SHP77 (cell line): ENCODE results near the gene CFAP20DC.
"Not testable (repeated sequence)": the region's sequence is repeated elsewhere in the genome, so short reads cannot be mapped to it uniquely, and the experiment has no call there.

Experiments
- DNase-seq, 2 experiments: peaks; one replicate each; lab custom pipeline; 2025; lab: John Stamatoyannopoulos, UW

CFAP20DC gene

DNA sequence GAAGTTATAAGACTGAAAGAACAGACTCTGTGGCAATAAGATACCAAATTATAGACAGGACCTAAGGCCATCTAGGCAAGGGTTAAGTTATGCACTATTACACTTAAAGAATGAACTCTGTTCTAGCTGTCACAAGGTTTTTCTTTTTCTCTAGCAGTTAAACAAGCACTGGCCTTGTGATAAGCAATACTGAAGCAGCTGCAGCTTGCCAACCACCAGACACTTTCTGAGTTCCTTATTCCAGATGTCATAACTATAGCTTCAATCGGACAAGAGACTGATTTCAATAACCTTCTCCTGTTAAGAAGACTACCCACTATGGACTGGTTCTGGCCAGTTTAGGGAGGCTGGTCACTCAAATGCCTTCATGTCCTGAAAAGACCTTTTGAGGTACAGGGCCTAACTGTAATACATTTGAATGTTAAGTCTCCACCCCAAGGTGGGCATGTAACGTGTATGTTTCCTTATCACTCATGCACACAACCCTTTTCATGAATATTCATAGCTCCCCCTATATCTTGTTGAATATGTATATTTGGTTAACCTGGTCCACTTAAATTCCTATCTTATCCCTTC, 85.8 kb downstream of the CFAP20DC start:
- no peak for DNase-seq

DNA sequence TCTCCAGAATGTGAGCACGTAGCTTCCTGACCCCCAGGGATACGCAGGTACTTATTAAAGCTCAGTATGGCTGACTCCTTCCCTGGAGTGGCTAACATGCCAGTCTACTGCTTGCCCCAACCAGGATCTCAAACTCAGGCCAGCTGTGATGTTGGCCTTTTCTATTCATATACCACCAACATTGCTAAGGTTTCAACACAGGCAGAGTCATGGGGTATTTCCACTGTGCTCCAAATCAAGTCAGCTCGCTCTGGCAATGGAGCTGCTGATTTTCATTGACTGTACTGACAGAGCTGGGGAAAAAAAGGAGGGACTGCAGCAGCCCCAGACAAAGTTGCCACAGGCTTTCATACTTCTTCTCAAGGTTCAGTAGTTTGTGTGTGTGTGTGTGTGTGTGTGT, 87.0 kb downstream of the CFAP20DC start:
- no peak for DNase-seq

DNA sequence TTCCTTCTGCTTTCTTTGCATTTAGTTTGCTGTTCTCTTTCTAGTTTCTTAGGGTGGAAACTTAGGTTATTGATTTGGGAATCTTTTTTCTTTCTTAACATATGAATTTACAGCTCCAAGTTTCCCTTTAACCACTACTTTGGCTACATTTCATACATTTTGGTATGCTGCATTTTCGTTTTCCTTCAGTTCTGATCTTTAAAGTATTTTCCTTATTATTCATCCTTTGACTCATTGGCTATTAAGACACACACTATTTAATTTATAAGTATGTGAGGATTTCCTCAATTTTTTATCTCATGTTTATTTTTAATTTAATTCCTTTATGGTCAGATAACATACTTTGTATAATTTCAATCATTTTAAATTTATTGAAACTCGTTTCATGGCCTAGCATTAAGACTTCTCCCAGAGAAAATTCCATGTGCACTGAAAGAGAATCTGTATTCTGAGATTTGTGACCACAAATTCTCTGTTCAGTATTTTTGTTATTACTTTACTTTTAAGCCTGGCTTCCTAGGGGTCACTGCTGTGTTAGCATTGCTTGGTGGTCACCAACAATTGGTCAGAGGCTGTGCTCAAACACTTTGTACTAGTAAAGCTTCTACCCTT, 87.7 kb downstream of the CFAP20DC start:
- no peak for DNase-seq

DNA sequence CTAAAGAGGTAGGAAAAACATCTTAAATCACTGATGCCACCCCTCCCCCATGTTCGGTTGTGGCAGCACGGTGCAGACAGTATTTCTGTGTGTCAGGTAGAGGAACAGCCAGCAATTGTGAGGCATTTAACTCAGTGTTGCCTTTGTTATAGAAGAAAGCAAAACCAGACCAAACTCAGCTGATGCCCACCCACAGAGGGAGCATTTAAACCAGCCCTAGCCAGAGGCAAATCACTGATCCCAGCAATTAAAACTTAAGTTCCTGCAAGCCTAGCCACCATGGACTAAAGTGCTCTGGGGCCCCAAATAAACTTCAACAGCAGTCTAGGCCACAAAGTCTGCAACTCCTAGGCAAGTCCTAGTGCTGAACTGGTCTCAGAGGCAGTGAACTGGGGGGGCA, 94.5 kb downstream of the CFAP20DC start:
- DNase-seq, result no peak

DNA sequence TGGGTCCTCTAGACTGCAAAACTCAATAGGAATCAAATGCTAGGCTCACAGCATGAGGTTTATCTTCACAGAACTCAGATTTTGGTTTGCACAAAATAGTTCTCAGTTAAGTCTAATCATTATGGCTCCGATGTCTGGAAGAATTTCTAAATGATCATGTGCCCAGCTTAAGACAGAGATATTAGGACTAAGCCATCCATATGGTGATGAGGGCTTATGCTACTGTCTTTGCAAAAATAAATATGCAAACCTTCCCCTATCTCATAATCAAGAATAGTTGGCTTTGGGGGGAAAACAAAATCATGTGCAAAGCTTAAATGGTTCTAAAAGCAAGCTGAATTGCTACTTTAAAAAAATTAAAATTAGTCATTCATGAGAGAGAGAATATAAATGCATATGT, 96.5 kb downstream of the CFAP20DC start:
- no peak for DNase-seq

DNA sequence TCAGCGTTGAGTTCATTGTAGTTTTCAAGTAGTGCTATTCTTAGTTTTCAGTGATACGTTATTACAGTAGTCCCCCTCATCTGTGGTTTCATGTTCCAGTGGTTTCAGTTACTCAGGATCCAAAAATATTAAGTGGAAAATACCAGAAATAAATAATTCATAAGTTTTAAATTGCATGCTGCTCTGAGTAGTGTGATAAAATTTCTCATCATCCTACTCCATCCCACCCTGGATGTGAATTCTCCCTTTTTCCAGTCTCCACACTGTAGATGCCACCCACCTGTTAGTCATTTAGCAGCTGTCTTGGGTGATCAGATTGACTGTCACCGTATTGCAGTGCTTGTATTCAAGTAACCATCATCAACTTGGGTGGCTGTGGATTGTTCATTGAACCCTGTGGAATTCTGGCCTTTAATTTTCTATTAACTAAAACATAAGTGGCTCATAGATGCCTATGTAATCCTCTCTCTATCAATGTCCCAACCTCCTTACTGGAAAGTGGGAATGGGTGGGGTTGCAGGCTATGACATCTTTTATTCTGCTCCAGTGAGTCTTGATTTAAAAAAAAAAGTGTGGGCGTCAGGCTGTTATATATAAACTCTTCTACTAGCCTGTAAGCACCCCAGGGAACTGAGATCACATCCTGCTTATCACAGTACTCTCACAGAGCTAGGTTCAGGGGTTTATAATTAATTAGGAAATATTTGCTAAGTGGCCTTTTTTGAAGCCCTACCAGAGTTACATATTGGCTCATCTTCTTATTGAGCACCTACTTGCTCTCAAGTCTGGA, 97.5 kb downstream of the CFAP20DC start:
- DNase-seq, result no peak

DNA sequence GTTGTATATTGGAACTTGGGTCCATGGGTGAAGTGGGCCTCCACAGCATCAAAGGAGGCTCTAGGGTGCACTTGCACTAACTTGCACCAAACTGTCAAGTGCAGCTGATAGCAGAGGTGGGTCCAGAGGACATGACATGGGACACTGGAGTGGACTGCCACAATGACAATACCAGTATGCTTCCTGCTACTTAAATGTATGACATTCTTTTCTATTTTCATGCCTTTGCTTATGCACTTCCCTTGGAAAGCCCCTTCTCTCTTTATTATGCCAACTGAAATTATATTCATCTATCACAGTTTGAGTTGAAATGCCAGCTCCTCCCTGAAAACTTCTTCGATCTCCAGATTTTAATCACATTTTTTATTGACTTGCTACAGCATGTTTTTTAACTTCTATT, 101.8 kb downstream of the CFAP20DC start:
- no peak for DNase-seq

DNA sequence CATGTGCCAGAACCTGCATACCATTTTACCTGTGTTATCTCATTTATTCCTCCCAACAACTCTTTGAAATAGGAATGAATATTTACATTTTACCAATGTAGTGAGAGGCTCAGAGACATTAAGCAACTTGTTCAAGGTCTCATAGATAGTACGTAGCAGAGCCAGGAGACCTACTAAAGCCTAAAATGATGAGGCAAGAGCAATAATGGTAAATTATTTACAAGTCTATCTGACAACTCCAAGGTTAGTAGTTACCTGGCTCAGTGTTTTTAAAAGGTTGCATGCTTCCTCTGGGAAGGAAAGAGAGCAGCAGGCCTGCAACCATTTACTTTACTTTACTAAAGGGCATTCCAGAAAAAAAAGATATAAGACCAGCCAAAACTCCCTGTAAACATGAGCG, 103.0 kb downstream of the CFAP20DC start:
- DNase-seq, result no peak

DNA sequence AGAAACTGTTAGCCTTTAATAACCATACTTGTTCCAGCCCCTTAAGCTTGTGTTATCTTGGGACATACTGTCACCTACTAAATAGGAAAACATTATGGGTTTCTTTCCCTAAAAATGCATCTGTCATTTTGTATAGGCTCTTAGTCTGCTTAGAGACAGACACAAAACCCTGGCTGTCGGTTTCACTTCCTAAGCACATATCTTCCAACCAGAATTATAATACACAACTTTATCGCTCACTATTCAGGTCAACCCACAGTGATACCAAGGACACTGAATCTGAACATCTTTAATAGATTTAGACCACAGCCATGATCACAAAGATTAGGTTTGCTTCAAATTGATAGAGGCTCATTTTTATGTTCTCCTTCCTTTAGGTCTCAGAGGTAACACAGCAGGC, 111.8 kb downstream of the CFAP20DC start:
- no peak for DNase-seq

DNA sequence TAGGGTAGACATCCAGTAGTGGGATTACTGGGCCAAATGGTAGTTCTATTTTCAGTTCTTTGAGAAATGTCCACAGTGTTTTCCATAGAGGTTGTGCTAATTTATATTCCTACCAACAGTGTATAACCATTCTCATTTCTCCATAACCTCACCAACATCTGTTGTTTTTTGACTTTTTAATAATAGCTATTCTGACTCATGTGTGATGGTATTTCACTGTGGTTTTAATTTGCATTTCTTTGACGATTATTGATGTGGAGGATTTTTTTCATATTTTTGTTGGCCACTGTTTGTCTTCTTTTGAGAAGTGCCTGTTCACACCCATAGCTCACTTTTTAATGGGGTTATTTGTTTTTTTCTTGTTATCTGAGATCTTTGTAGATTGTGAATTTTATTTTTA, 125.2 kb downstream of the CFAP20DC start:
- DNase-seq, result no peak

DNA sequence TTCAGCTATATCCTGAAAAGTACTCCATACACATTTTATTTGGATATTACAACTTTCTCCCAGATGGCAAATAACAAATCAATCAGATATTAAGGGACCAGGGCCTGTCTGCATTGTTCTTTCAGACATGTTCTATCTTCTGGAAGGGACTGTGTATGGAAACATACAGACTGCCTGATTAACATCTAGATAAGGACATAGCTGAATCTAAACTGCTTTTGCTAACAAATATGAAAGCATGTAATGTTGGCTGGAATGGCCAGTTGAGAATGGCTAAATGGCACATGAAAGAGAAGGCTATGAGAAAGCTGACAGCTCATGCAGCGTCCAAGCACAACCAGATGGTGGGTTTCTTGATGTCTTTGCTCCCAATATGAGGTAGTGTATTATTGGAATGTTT, 149.4 kb downstream of the CFAP20DC start:
- DNase-seq, result no peak

DNA sequence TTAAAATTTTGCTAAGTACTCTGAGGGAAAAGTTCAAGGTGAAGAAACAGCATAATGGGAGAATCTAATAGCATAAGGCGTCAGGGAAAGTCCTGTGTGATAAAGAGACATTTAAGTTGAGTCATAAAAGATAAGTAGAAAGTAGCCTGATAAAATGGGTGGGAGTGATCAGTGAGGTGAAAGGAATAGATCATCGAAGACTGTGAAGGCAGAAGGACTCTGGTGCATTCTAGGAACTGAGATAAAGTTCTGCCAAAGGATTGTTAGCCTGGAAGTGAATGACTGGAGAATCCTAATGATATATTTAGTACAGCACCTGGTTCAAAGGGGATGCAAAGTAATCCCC, 149.9 kb downstream of the CFAP20DC start:
- no peak for DNase-seq

DNA sequence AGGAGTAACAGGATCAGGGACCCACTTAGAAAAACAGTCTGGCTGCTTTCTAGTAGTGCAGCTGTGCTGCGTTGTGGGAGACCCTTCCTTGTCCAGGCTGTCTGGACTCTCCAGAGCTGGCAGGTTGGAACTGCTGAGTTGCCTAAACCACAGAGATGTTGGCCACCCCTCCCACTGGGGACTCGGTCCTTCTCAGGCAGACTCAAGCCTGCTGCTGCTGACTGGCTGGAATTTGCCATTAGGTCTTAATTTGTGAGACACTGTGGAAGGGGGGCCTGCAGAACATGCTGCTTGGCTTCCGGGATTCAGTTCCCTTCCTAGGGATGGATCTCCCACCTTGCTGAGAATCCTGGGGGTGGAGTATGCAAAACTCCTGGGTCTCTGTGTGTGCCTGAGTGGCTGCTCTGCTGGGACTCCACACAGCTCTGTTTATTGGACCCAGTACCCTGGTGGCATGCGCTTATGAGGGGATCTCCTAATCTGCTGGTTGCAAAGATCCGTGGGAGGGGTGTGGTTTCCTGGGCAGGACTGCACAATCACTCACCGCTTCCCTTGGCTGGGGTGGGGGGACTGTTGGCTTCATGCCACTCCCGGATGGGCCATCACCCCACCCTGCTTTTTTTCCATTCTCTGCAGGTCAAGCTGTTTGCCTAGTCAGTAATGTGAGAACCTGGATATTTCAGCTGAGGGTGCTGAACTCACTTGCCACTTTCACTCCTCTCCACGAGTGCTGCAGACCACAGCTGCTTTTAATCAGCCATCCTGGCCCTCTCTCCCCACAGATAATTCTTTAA, 150.5 kb downstream of the CFAP20DC start:
- DNase-seq, result no peak

DNA sequence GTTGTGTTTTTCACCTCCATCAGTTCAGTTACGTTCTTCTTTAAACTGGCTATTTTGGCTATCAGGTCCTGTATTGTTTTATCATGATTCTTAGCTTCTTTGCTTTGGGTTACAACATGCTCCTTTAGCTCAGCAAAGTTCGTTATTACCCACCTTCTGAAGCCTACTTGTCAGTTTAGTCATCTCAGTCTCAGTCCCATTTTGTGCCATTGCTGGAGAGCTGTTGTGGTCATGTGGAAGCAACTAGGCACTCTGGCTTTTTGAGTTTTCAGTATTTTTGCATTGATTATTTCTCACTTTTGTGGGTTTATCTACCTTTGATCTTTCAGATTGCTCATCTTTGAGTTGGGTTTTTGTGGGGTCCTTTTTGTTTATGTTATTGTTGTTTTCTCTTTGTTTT, 151.3 kb downstream of the CFAP20DC start:
- no peak for DNase-seq

DNA sequence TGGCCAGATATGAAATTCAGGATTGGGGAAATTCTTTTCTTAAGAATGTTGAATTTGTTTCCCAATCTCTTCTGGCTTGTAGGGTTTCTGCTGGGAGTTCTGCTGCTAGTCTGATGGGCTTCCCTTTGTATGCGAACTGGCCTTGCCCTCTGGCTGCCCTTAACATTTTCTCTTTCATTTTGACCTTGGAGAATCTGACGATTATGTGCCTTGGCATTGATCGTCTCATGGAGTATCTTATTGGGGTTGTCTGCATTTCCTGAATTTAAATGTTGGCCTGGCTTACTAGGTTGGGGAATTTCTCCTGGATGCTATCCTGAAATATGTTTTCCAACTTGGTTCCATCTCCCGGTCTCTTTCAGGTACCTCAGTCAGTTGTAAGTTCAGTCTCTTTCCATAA, 152.2 kb downstream of the CFAP20DC start:
- no peak for DNase-seq

DNA sequence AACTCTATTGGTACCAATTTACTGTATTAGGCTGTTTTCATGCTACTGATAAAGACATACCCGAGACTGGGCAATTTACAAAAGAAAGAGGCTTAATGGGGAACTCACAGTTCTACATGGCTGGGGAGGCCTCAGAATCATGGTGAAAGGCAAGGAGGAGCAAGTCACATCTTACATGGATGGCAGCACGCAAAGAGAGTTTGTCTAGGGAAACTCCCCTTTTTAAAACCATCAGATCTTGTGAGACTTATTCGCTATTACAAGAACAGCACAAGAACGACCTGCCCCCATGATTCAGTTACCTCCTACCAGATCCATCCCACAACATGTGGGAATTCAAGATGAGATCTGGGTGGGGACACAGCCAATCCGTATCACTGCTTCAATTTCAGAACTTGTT, 154.1 kb downstream of the CFAP20DC start:
- not testable (repeated sequence) for DNase-seq

DNA sequence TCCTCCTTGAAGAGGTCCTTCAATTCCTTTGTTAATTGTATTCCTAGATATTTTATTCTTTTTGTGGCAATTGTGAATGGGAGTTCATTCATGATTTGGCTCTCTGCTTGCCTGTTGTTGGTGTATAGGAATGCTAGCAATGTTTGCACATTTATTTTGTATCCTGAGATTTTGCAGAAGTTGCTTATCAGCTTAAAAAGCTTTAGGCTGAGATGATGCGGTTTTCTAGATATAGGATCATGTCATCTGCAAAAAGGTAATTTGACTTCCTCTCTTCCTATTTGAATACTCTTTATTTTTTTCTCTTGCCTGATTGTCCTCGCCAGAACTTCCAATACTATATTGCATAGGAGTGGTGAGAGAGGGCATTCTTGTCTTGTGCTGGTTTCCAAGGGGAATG, 157.3 kb downstream of the CFAP20DC start:
- not testable (repeated sequence) for DNase-seq

DNA sequence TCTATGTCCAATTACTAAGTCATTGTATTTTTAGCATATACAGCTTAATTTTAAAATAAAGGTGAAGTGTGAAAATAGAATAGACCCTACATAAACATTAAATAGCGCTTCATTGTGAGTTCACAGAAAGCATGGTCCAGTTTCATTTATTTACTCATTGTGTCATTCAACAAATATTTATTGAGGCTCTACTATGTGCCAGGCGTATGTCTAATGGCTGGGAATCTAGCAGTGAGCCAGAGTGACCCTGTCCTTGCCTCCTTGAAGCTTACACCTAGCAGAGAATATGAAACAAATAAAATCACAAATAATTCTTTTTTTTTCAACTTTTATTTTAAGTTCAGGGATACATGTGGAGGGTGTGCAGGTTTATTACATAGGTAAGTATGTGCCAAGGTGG, 161.7 kb downstream of the CFAP20DC start:
- DNase-seq, result no peak

DNA sequence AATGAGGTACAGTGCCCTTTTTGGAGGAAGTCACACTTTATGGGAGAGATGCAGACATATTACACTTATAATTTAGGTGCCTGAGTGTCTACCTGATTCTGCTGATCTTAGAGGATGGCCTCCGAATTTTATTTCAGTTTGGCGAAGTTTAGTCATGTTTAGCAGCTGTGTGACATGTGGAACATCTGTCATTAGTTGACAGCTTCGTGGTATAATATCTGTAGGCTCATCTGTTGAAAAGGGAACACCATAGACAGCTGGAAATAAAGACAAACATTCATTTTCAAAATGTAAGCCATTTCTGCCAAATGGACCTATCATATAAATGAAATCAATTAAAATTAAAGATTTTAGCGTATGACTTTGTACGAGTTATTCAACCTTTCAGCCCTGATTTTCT, 165.4 kb downstream of the CFAP20DC start:
- no peak for DNase-seq

DNA sequence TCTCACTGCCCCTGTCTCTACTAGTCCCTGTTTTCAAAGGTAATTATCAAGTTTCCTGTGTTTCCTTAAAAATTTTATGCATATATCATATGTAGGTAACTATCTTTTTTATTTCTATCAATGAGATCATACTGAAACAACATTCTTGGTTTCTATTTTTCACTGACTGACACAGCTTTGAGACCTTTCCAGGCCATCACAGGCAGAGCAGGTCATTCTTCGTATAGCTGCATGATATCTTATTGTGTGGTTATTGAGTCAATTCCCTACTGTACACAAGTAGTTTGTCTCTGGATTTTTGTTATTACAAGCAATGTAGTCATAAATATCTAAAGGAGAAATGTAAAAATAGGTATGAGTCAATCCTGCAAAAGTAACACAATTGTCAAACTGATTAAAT, 169.6 kb downstream of the CFAP20DC start:
- no peak for DNase-seq

DNA sequence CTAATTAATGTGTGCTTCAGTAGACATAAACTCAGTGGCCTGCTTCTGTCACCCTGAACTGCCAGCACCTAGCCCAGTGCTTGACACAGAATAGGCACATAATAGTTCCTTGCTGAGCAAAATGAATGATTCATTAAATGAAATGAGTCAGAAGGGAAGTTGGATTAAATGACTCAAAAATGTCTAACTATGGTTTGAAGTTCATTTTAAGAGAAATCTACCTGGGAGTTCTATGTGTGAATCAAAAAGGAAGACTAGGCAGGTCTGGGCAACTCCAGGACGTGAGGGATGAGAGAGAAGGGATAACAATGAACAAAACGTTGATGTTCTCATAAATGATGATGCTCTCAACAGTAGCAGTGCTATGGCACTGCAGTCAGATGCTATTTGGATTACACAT, 175.0 kb downstream of the CFAP20DC start:
- DNase-seq, result no peak

DNA sequence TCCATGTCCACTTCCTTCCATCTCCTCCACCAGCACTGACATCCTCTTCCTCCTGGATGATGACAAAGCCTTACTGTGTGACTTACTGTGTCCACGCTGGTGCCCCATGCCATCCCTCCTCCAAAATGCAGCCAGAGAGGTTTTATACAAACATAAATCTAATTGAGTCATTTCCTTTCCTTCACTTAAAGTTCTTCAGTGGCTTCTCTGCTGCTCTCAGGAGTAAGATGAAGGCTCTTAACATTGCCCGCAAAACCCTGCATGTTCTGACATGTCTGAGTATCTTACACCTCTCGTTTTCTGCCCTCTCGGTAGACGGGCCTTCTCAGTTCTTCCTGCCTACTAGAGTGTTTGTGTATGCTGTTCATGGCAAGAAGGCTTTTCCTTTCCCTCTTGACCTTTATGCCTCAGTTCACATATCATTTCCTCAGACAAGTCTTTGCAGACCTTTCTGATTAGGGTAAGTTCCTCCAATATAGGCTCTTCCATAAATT, 175.5 kb downstream of the CFAP20DC start:
- no peak for DNase-seq
